GM23248 (cell line): Measurements from ENCODE around the gene ERBB4.

Experiments
- EZH2 ChIP-seq: fragments of 200-600 bp; sonication (generic); IDR thresholded peaks from 2 replicates; pipeline ENCODE4 v1.6.1; 2018; ENCODE audit warnings: antibody characterized with exemption, mild to moderate bottlenecking; ENCODE audit not compliant: insufficient read depth, poor library complexity, severe bottlenecking
- EZH2phosphoT487 ChIP-seq: fragments of 200-600 bp; sonication (generic); IDR thresholded peaks from 2 replicates; pipeline ENCODE4 v1.6.1; 2018; ENCODE audit warnings: antibody characterized with exemption, moderate library complexity, mild to moderate bottlenecking, low read depth; ENCODE audit not compliant: insufficient read depth

DNA sequence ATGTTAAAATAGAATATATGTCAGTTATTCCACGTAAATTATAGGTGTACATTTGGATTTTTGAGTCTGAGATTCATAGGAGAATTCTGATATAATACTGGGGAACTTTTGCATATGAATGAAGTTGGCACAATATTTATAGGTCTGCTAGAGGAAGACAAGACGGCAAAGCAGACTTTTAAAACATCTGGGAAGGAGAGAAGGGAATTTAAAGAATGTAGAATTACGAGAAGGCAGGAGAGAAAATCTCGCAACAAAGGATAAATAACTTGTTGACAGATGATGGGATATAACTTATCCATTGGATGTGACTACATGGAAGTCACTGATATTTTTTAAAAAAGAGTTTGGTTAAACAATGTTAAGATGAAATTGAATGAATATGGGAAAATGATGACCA lies 615.6 kb downstream of the ERBB4 start:
- no peak for TF ChIP-seq EZH2
- no peak for TF ChIP-seq EZH2phosphoT487
